Body of pancreas (tissue), 4 donors: ENCODE results near the gene MON1A. TPM values are rescaled to one million over a fixed set of nuclear protein-coding genes. Genes with fewer than 3 reads are reported as not detected.
"Not testable (repeated sequence)": the region's sequence is repeated elsewhere in the genome, so short reads cannot be mapped to it uniquely, and the experiment has no call there.

ENCODE experiments used
- ATAC-seq: fragments of 150-250 bp; one replicate; pipeline ENCODE4 v1.9.1; 2016
- DNase-seq, 4 donors: peaks; one replicate each; pipeline ENCODE4 v3.0.0-alpha.2; 2019
- H3K27ac ChIP-seq, 4 donors: fragments of 200-600 bp; sonication (generic); 1 replicate in 3 of 4; 2 replicates in 1 of 4; pipeline versions ENCODE4 v1.5.1 to v1.6.1; 2016 to 2019; ENCODE audit warnings: mild to moderate bottlenecking in 1 of 4, mixed read lengths in 1 of 4, moderate library complexity in 1 of 4
- H3K27me3 ChIP-seq, 2 donors: fragments of 200-600 bp; sonication (generic); one replicate each; pipeline ENCODE4 v1.6.0; 2016; ENCODE audit warnings: mild to moderate bottlenecking in 1 of 2
- H3K36me3 ChIP-seq, 2 donors: fragments of 200-600 bp; sonication (generic); replicated peaks in 1 of 2; 2 replicates each; pipeline ENCODE4 v1.5.1; 2016; ENCODE audit warnings: low read depth in 2 of 2; ENCODE audit not compliant: insufficient read depth in 1 of 2
- H3K4me1 ChIP-seq: fragments of 200-600 bp; sonication (generic); one replicate; pipeline ENCODE4 v1.6.0; 2016
- H3K4me3 ChIP-seq, 2 donors: fragments of 200-600 bp; sonication (generic); 1 replicate in 1 of 2; 2 replicates in 1 of 2; pipeline ENCODE4 v1.5.1; 2016 to 2019
- H3K9me3 ChIP-seq, 3 donors: fragments of 200-600 bp; sonication (generic); 1 replicate in 2 of 3; 2 replicates in 1 of 3; pipeline ENCODE4 v1.5.1; 2016
- POLR2A ChIP-seq, 3 donors: fragments of 450-650 bp; IDR thresholded peaks; one replicate each; pipeline ENCODE4 v1.6.1; 2016; ENCODE audit warnings: antibody characterized with exemption in 3 of 3, mild to moderate bottlenecking in 2 of 3
- WGBS, 2 donors: methylation state at CpG; one replicate each; pipeline ENCODE4 v1.1.5; 2017; 5-methylcytosine and 5-hydroxymethylcytosine counted together
- intact Hi-C: fragments of 100-400 bp; cut with DNase I; formaldehyde crosslinking; loops from one replicate; pipeline ENCODE4 v1.15.1; 2023
- total RNA-seq, 2 donors: library from RNA; depleted of rRNA; stranded (reverse); fragments of >200 nt; gene quantifications; one replicate each; pipeline ENCODE4 v1.1.0, GENCODE V29; 2016
- TF ChIP-seq, protein P1 (sequence below), 7 experiments: fragments of 450-650 bp in 4 of 7; fragments of 200-600 bp in 3 of 7; sonication (generic) in 3 of 7; IDR thresholded peaks; one replicate each; pipeline ENCODE4 v1.5.1; 2016 to 2019; ENCODE audit warnings: antibody characterized with exemption in 7 of 7

Gene MON1A
- total RNA-seq, 2 donors from 2014 or later: 4.9 to 13.5 TPM

- no peak for DNase-seq
Measured at GRCh38 chr3:49925485-49925884, 4.1 kb downstream of the MON1A start.

GRCh38 chr3:49924683-49925082, 4.9 kb downstream of the MON1A start:
- no peaks in the 10 kb centered on the region for H3K9me3 ChIP-seq
- no peak for TF ChIP-seq POLR2A (IDR thresholded peaks at IDR 0.05)
- TF ChIP-seq, protein P1, sequence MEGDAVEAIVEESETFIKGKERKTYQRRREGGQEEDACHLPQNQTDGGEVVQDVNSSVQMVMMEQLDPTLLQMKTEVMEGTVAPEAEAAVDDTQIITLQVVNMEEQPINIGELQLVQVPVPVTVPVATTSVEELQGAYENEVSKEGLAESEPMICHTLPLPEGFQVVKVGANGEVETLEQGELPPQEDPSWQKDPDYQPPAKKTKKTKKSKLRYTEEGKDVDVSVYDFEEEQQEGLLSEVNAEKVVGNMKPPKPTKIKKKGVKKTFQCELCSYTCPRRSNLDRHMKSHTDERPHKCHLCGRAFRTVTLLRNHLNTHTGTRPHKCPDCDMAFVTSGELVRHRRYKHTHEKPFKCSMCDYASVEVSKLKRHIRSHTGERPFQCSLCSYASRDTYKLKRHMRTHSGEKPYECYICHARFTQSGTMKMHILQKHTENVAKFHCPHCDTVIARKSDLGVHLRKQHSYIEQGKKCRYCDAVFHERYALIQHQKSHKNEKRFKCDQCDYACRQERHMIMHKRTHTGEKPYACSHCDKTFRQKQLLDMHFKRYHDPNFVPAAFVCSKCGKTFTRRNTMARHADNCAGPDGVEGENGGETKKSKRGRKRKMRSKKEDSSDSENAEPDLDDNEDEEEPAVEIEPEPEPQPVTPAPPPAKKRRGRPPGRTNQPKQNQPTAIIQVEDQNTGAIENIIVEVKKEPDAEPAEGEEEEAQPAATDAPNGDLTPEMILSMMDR (IDR thresholded peaks at IDR 0.05): no peak
- ATAC-seq (no peak), DNase-seq (no peak)
- H3K27ac ChIP-seq: no peak overlapping the region
- no peaks in the 10 kb centered on the region for H3K36me3 ChIP-seq
- WGBS, 2 donors: 91 to 100% methylated on average over 2 of the region's 2 CpGs
- H3K4me3 ChIP-seq: no peak overlapping the region
- peaks cover 8% of the 10 kb centered on the region for H3K4me1 ChIP-seq
- no peaks in the 10 kb centered on the region for H3K27me3 ChIP-seq
- intact Hi-C loops: no loop called here

More at GRCh38 chr3:49925485-49925884, 4.1 kb downstream of the MON1A start:
- no peaks in the 10 kb centered on the region for H3K36me3 ChIP-seq
- WGBS, 2 donors: 71 to 73% methylated on average over 2 of the region's 2 CpGs
- intact Hi-C loops: no loop called here
- H3K27me3 ChIP-seq: no peaks in the 10 kb centered on the region
- no peak for TF ChIP-seq POLR2A (IDR thresholded peaks at IDR 0.05)
- TF ChIP-seq, protein P1 (IDR thresholded peaks at IDR 0.05): no peak
- no peaks in the 10 kb centered on the region for H3K9me3 ChIP-seq
- ATAC-seq: no peak
- H3K27ac ChIP-seq: no peak overlapping the region
- peaks cover 13% of the 10 kb centered on the region for H3K4me1 ChIP-seq
- H3K4me3 ChIP-seq: no peak overlapping the region

DNA sequence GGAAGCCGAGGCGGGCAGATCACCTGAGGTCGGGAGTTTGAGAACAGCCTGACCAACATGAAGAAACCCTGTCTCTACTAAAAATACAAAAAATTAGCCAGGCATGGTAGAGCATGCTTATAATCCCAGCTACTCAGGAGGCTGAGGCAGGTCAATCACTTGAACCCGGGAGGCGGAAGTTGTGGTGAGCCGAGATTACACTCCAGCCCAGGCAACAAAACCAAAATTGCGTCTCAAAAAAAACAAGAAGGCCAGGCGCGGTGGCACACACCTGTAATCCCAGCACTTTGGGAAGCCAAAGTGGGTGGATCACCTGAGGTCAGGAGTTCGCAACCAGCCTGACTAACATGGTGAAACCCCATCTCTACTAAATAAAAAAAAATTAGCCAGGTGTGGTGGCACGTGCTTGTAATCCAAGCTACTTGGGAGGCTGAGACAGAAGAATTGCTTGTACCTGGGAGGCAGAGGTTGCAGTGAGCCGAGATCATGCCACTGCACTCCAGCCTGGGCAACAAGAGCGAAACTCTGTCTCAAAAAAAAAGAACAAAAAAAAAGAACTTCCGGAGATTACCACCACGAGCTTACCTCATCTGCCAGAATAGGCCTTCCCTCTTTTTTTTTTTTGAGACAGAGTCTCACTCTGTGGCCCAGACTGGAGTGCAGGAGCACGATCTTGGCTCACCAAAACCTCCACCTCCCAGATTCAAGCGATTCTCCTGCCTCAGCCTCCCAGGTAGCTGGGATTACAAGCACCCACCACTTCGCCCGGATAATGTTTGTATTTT, 11.6 kb downstream of the MON1A start:
- 89 to 96% methylated on average over 19 of the region's 19 CpGs for WGBS, 2 donors
- H3K4me3 ChIP-seq, ATAC-seq, DNase-seq, H3K4me1 ChIP-seq, H3K36me3 ChIP-seq, intact Hi-C loops, H3K9me3 ChIP-seq, H3K27me3 ChIP-seq, H3K27ac ChIP-seq: not testable (repeated sequence)

- Histone ChIP-seq H3K27ac (no peak overlapping the region), H3K4me1 (no peaks in the 10 kb centered on the region), H3K27me3 (no peaks in the 10 kb centered on the region), H3K4me3 (no peak overlapping the region), H3K9me3 (no peaks in the 10 kb centered on the region), H3K36me3 (peaks cover 0 to 2% of the 10 kb centered on the region in 2 donors)
- 91 to 93% methylated on average over 4 to 5 of the region's 5 CpGs for WGBS, 2 donors
- intact Hi-C loops: no loop called here
- ATAC-seq (no peak), DNase-seq (no peak)
- TF ChIP-seq POLR2A (IDR thresholded peaks at IDR 0.05): no peak
- TF ChIP-seq, protein P1 (IDR thresholded peaks at IDR 0.05): no peak
Measured at GRCh38 chr3:49916686-49917085, 12.9 kb downstream of the MON1A start.

- no peaks in the 10 kb centered on the region for H3K4me1 ChIP-seq
- no peak for TF ChIP-seq POLR2A (IDR thresholded peaks at IDR 0.05)
- TF ChIP-seq, protein P1 (IDR thresholded peaks at IDR 0.05): no peak
- intact Hi-C loops: no loop called here
- 68% methylated on average over 2 of the region's 2 CpGs for WGBS, 2 donors
- H3K27me3 ChIP-seq: no peaks in the 10 kb centered on the region
- peaks cover 0 to 2% of the 10 kb centered on the region in 2 donors for H3K36me3 ChIP-seq
- H3K4me3 ChIP-seq: no peak overlapping the region
- DNase-seq: no peak
- no peak overlapping the region for H3K27ac ChIP-seq
- H3K9me3 ChIP-seq: no peaks in the 10 kb centered on the region
- ATAC-seq: no peak
Measured at GRCh38 chr3:49914906-49915305, 14.7 kb downstream of the MON1A start.
